ENCODE measurements around the gene RBM19.

The RBM19 gene

GRCh38 chr12:113766879-113767878, 198.9 kb downstream of the RBM19 start:
- DNase-seq, result peak in 1 of 3 experiments; percentile 39

Measured in NCI-H1417 (cell line).